Duodenal mucosa (tissue), 2 donors: ENCODE measurements around the gene C9orf153.

Experiments used
- H3K27ac ChIP-seq: one replicate; pipeline ENCODE4 v1.7.0; 2013; ENCODE audit warnings: low read depth, low read length
- H3K27me3 ChIP-seq, 2 donors: one replicate each; pipeline ENCODE4 v1.7.0; 2013; ENCODE audit warnings: low read length in 2 of 2, control low read depth in 1 of 2; ENCODE audit not compliant: insufficient read depth in 2 of 2, control insufficient read depth in 1 of 2
- H3K36me3 ChIP-seq, 2 donors: one replicate each; pipeline ENCODE4 v1.7.0; 2013; ENCODE audit warnings: low read length in 2 of 2, control low read depth in 1 of 2; ENCODE audit not compliant: insufficient read depth in 2 of 2, control insufficient read depth in 1 of 2
- H3K4me1 ChIP-seq, 2 donors: one replicate each; pipeline ENCODE4 v1.7.0; 2013; ENCODE audit warnings: low read length in 2 of 2, control low read depth in 1 of 2; ENCODE audit not compliant: insufficient read depth in 2 of 2, control insufficient read depth in 1 of 2
- H3K4me3 ChIP-seq, 2 donors: one replicate each; pipeline ENCODE4 v1.7.0; 2013; ENCODE audit warnings: low read length in 2 of 2, low read depth in 1 of 2
- H3K9ac ChIP-seq, 2 donors: one replicate each; pipeline ENCODE4 v1.7.0; 2013; ENCODE audit warnings: low read length in 2 of 2, low read depth in 1 of 2
- H3K9me3 ChIP-seq, 2 donors: one replicate each; pipeline ENCODE4 v1.7.0; 2013; ENCODE audit warnings: low read length in 2 of 2, control low read depth in 1 of 2; ENCODE audit not compliant: control insufficient read depth in 1 of 2

C9orf153 gene

GRCh38 chr9:86246752-86247161 lies 12.7 kb downstream of the C9orf153 start:
- no peaks in the 10 kb centered on the region for H3K9me3 ChIP-seq
- H3K4me3 ChIP-seq: no peak overlapping the region
- no peaks in the 10 kb centered on the region for H3K4me1 ChIP-seq
- H3K36me3 ChIP-seq: no peaks in the 10 kb centered on the region
- H3K27me3 ChIP-seq: no peaks in the 10 kb centered on the region
- no peak overlapping the region for H3K27ac ChIP-seq
- no peak overlapping the region for H3K9ac ChIP-seq

DNA sequence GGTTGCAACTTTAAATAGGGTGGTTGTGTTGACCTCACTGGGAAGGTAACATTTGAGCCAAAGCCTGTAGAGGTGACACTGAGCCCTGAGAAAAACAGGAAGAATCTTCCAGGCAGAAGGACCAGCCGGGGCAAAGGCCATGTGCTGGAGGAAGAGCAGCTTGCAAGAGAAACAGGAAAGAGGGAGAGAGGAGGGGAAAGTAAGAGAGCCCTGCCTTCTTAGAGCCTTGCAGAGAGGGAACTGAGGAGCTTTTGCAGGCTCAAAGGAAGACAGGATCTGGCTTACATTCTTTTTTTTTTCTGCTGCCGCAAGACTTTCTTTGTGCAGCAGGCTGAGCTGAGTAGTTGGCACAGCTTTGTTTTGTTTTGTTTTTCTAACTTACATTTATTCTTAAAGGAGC lies 17.4 kb downstream of the C9orf153 start:
- Histone ChIP-seq H3K9me3 (no peaks in the 10 kb centered on the region), H3K4me1 (no peaks in the 10 kb centered on the region), H3K27me3 (no peaks in the 10 kb centered on the region), H3K4me3 (no peak overlapping the region), H3K9ac (no peak overlapping the region), H3K27ac (no peak overlapping the region), H3K36me3 (no peaks in the 10 kb centered on the region)

DNA sequence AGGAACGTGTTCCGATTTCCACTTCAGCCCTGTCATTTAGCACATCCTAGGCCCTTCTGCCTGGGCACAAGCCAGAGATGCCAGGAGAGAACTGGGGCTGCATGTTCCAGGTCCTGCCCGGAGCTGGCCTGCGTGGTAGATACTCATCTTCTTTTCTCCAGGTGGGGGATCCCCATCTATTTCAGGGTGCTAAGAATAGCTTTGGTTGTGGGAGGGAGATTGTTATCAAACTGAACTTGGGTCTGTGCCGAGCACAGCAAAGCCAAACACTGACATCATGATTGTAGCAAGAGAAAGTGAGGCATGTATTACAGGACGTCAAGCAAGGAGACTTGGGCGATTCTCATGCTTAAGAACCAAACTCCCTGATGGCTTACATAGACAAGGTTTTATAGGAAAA lies 18.2 kb downstream of the C9orf153 start:
- no peaks in the 10 kb centered on the region for H3K9me3 ChIP-seq
- H3K27me3 ChIP-seq: no peaks in the 10 kb centered on the region
- no peak overlapping the region for H3K9ac ChIP-seq
- H3K27ac ChIP-seq: no peak overlapping the region
- no peak overlapping the region for H3K4me3 ChIP-seq
- no peaks in the 10 kb centered on the region for H3K36me3 ChIP-seq
- no peaks in the 10 kb centered on the region for H3K4me1 ChIP-seq

- H3K9me3 ChIP-seq: no peaks in the 10 kb centered on the region
- H3K4me3 ChIP-seq: no peak overlapping the region
- H3K9ac ChIP-seq: no peak overlapping the region
- H3K36me3 ChIP-seq: no peaks in the 10 kb centered on the region
- no peaks in the 10 kb centered on the region for H3K4me1 ChIP-seq
- no peaks in the 10 kb centered on the region for H3K27me3 ChIP-seq
- no peak overlapping the region for H3K27ac ChIP-seq
Measured at GRCh38 chr9:86238861-86239770, 20.3 kb downstream of the C9orf153 start.

DNA sequence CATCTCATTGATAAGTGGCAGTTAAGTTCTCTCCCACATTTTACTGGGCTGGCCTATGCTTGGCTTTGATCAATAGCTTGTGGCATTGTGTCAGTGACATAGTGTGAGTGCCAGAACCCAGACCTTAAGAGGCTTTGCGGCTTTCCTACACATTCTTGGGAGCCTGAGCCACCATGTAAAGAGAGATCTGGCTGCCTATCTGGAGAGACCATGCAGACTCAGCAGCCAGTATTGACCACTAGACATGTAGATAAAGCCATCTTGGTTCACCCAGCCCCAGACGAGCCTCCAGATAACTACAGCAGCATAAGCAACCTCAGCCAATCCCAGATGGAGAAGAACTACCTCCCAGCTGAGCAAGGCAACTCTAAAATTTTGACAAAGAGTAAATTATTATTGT lies 28.6 kb downstream of the C9orf153 start:
- Histone ChIP-seq H3K9ac (no peak overlapping the region), H3K4me3 (no peak overlapping the region), H3K9me3 (no peaks in the 10 kb centered on the region), H3K36me3 (no peaks in the 10 kb centered on the region), H3K27me3 (no peaks in the 10 kb centered on the region), H3K27ac (no peak overlapping the region), H3K4me1 (no peaks in the 10 kb centered on the region)

DNA sequence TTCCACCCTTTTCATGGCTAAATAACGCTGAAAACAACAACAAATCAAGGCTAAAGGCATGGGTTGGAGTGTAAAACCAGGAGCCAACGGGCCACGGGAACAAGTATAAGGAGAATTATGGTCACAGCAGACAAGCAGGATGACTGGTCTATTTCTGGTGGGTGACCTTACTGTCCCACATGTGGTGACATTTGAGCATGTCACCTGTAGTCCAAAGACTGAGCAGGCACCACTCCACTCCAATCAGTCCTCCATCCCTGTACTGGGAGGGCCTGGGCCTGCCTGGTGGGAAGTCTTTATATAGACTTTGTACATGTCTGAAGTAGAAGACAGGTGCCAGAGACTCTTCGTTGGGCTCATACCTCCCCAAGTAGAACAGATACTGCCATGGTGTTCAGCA lies 36.8 kb downstream of the C9orf153 start:
- no peak overlapping the region for H3K27ac ChIP-seq
- no peaks in the 10 kb centered on the region for H3K4me1 ChIP-seq
- no peak overlapping the region for H3K9ac ChIP-seq
- H3K36me3 ChIP-seq: no peaks in the 10 kb centered on the region
- H3K27me3 ChIP-seq: no peaks in the 10 kb centered on the region
- H3K9me3 ChIP-seq: no peaks in the 10 kb centered on the region
- H3K4me3 ChIP-seq: no peak overlapping the region

DNA sequence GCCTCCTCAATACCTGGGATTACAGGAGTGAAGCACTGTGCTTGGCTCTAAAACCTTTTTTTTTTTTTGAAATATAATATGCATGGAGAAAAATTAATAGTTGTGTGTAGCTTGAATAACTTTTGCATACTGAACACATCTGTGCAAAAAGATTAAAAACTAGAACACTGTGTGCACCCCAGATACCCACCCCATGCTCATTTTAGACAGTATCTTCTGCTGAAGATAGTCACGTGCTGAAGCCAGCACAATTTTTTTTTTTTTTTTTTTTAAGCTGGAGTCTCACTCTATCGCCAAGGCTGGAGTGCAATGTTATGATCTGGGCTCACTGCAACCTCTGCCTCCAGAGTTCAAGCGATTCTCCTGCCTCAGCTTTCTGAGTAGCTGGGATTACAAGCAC lies 39.9 kb downstream of the C9orf153 start:
- Histone ChIP-seq H3K4me3 (no peak overlapping the region), H3K9me3 (no peaks in the 10 kb centered on the region), H3K27ac (no peak overlapping the region), H3K4me1 (no peaks in the 10 kb centered on the region), H3K36me3 (no peaks in the 10 kb centered on the region), H3K27me3 (no peaks in the 10 kb centered on the region), H3K9ac (no peak overlapping the region)

- no peaks in the 10 kb centered on the region for H3K36me3 ChIP-seq
- no peaks in the 10 kb centered on the region for H3K4me1 ChIP-seq
- H3K4me3 ChIP-seq: no peak overlapping the region
- no peak overlapping the region for H3K9ac ChIP-seq
- no peaks in the 10 kb centered on the region for H3K27me3 ChIP-seq
- no peak overlapping the region for H3K27ac ChIP-seq
- no peaks in the 10 kb centered on the region for H3K9me3 ChIP-seq
Measured at GRCh38 chr9:86217076-86217755, 42.2 kb downstream of the C9orf153 start.

DNA sequence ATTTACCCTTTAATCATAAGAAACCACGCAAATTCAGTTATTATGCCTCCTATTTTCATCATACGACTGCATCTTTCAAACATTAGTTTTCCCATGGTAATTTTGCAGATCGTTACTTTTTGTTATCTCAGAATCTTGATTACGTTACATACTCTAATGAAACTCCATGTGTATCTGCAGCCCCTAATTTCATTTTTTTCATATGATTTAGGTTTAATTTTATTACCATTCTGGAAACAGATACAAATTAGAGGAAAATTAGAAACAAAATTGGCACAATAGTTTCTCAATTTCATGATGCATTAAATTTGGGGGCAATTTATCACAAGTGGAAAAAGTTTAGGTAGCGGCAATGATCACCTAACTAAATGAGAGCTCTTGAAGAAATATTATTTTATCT lies 52.3 kb downstream of the C9orf153 start:
- Histone ChIP-seq H3K4me1 (no peaks in the 10 kb centered on the region), H3K9me3 (no peaks in the 10 kb centered on the region)

DNA sequence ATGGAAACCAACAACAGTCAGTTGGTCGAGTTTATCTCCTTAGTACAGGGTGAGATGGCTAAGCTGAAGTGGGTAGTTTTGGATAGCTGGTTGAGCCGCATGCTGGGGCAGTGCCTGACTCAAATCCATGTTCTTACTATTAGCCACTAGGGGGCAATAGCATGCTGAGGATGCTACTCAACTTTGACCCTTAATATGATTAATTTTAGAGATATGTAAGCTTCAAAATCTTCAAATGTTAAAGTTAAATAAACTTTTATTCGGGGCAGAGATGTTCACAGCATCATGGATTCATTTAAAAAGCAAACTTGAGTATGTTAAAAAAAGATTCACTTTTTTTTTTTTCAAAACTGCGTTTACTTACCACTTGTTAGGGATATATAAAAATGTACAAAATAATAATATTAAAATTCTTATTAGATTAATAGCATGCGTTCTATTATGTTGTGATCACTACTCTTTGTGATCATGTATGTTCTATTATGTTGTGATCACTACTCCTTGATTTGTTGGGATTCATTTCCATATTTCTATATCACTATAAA lies 57.0 kb downstream of the C9orf153 start:
- no peak overlapping the region for H3K4me3 ChIP-seq
- no peaks in the 10 kb centered on the region for H3K36me3 ChIP-seq
- no peak overlapping the region for H3K27ac ChIP-seq
- no peaks in the 10 kb centered on the region for H3K4me1 ChIP-seq
- no peaks in the 10 kb centered on the region for H3K27me3 ChIP-seq
- H3K9ac ChIP-seq: no peak overlapping the region
- H3K9me3 ChIP-seq: no peaks in the 10 kb centered on the region

More for the DNA sequence above, 52.3 kb downstream of the C9orf153 start:
- no peaks in the 10 kb centered on the region for H3K27me3 ChIP-seq
- H3K4me3 ChIP-seq: no peak overlapping the region
- no peak overlapping the region for H3K9ac ChIP-seq
- H3K27ac ChIP-seq: no peak overlapping the region
- no peaks in the 10 kb centered on the region for H3K36me3 ChIP-seq
